Measurements from ENCODE around the gene RTN3.

RTN3 gene

DNA sequence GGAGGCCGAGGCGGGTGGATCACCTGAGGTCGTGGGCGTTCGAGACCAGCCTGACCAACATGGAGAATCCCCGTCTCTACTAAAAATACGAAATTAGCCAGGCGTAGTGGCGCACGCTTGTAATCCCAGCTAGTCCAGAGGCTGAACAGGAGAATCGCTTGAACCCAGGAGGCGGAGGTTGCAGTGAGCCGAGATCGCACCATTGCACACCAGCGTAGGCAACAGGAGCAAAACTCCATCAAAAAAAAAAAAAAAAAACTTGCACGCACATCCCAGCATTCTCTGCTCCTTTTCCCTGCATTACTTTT, 9.2 kb upstream of the RTN3 start:
- TF ChIP-seq, protein P1, sequence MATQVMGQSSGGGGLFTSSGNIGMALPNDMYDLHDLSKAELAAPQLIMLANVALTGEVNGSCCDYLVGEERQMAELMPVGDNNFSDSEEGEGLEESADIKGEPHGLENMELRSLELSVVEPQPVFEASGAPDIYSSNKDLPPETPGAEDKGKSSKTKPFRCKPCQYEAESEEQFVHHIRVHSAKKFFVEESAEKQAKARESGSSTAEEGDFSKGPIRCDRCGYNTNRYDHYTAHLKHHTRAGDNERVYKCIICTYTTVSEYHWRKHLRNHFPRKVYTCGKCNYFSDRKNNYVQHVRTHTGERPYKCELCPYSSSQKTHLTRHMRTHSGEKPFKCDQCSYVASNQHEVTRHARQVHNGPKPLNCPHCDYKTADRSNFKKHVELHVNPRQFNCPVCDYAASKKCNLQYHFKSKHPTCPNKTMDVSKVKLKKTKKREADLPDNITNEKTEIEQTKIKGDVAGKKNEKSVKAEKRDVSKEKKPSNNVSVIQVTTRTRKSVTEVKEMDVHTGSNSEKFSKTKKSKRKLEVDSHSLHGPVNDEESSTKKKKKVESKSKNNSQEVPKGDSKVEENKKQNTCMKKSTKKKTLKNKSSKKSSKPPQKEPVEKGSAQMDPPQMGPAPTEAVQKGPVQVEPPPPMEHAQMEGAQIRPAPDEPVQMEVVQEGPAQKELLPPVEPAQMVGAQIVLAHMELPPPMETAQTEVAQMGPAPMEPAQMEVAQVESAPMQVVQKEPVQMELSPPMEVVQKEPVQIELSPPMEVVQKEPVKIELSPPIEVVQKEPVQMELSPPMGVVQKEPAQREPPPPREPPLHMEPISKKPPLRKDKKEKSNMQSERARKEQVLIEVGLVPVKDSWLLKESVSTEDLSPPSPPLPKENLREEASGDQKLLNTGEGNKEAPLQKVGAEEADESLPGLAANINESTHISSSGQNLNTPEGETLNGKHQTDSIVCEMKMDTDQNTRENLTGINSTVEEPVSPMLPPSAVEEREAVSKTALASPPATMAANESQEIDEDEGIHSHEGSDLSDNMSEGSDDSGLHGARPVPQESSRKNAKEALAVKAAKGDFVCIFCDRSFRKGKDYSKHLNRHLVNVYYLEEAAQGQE (IDR thresholded peaks at IDR 0.05; ENCODE audit: insufficient read depth in 1 of 2, low read depth in 2 of 2, low read length in 2 of 2), result no peak
- TF ChIP-seq POLR2AphosphoS5 (IDR thresholded peaks at IDR 0.05; ENCODE audit: low read depth, low read length) (no peak), SIN3A (IDR thresholded peaks at IDR 0.05; ENCODE audit: borderline replicate concordance, insufficient read depth, low read length) (no peak), TAF1 (IDR thresholded peaks at IDR 0.05; ENCODE audit: borderline replicate concordance, insufficient read depth, low read length) (no peak), FOXP2 (optimal IDR thresholded peaks at IDR 0.05; ENCODE audit: borderline replicate concordance, extremely low read depth, extremely low read length, insufficient read depth) (no peak)

DNA sequence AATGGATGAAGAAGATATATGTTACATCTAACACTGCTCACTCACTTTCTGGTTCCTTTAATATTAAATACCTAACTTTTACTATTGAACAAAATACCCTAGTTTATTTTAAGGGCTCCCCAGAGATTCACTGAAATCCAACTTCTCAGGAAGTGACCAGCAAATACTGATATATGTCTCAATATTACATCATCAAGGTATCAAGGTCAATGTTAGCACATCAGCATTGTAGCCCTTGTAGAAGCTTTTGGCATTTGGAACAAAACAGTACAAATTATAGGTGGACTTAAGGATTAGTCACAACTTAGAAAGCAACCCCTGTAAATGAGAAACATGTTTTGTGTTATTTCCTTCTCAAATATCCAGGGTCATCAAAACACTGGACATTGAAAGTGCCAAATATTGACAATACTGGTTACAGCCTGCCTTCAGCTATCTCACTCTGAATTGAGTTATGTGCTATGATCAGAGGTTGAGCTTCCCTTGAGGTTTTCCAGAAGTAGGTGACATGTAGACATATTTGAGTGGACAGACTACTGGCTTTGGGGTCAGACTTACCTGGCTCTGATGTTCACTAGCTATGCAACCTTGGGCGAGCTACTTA, 8.3 kb upstream of the RTN3 start:
- no peak for TF ChIP-seq POLR2AphosphoS5 (IDR thresholded peaks at IDR 0.05; ENCODE audit: low read depth, low read length)
- no peak for TF ChIP-seq FOXP2 (optimal IDR thresholded peaks at IDR 0.05; ENCODE audit: borderline replicate concordance, extremely low read depth, extremely low read length, insufficient read depth)
- TF ChIP-seq, protein P1 (IDR thresholded peaks at IDR 0.05; ENCODE audit: insufficient read depth in 1 of 2, low read depth in 2 of 2, low read length in 2 of 2), result no peak
- no peak for TF ChIP-seq TAF1 (IDR thresholded peaks at IDR 0.05; ENCODE audit: borderline replicate concordance, insufficient read depth, low read length)
- no peak for TF ChIP-seq SIN3A (IDR thresholded peaks at IDR 0.05; ENCODE audit: borderline replicate concordance, insufficient read depth, low read length)

DNA sequence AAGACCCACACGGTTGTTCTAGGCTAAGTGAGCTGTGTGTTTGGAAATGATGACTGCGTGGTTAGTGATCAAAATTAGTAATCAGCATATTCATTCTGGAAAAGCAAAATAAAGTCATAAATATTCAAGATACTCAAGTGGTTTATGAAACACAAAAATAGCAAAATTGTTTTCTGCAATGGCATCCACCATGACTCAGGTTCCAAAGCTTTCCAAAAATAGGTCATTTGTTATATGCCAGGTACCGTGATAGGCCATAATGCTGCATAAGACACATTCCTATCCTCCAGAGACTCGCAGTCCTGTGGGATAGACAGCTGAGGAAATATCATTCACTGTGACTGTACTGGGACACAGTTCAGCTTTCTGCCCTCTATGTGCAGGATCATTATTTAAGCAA, 7.7 kb upstream of the RTN3 start:
- TF ChIP-seq SIN3A (IDR thresholded peaks at IDR 0.05; ENCODE audit: borderline replicate concordance, insufficient read depth, low read length), result no peak
- TF ChIP-seq, protein P1 (IDR thresholded peaks at IDR 0.05; ENCODE audit: insufficient read depth in 1 of 2, low read depth in 2 of 2, low read length in 2 of 2), result no peak
- TF ChIP-seq FOXP2 (optimal IDR thresholded peaks at IDR 0.05; ENCODE audit: borderline replicate concordance, extremely low read depth, extremely low read length, insufficient read depth), result no peak
- no peak for TF ChIP-seq TAF1 (IDR thresholded peaks at IDR 0.05; ENCODE audit: borderline replicate concordance, insufficient read depth, low read length)
- no peak for TF ChIP-seq POLR2AphosphoS5 (IDR thresholded peaks at IDR 0.05; ENCODE audit: low read depth, low read length)

DNA sequence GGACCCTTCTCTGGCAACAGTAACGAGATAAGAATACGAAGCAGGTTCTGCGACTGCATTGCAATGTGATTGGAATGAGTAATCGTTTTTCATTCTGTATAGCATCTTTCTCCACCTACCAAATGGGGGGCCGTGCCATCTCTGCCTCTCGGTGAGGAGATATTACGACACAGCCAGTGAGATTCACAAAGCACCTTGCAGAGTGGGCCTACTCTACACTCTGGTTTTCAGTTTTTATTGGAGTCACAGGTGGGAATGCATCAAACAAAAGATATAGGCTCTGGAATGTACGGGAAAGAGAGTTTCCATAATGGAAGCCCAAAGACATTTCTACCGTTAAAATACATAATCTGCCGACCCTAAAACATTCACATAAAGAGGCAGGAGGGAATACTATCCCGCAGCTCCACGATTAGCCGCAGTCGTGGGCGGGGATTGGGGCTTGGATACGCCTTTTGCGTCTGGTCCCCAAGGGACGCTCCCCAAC, 423 bp upstream of the RTN3 start:
- TF ChIP-seq TAF1 (IDR thresholded peaks at IDR 0.05; ENCODE audit: borderline replicate concordance, insufficient read depth, low read length) (no peak), SIN3A (IDR thresholded peaks at IDR 0.05; ENCODE audit: borderline replicate concordance, insufficient read depth, low read length) (no peak), FOXP2 (optimal IDR thresholded peaks at IDR 0.05; ENCODE audit: borderline replicate concordance, extremely low read depth, extremely low read length, insufficient read depth) (no peak), POLR2AphosphoS5 (IDR thresholded peaks at IDR 0.05; ENCODE audit: low read depth, low read length) (no peak)
- TF ChIP-seq, protein P1 (IDR thresholded peaks at IDR 0.05; ENCODE audit: insufficient read depth in 1 of 2, low read depth in 2 of 2, low read length in 2 of 2), result no peak
